Right lobe of liver (tissue), 4 donors: ENCODE measurements around the gene INVS.

Experiments
- CTCF ChIP-seq, 4 donors: fragments of 200-600 bp in 3 of 4; fragments of 450-650 bp in 1 of 4; IDR thresholded peaks; one replicate each; pipeline versions ENCODE4 v1.5.1 to v1.8.0; 2016 to 2022; ENCODE audit warnings: antibody characterized with exemption in 4 of 4, mild to moderate bottlenecking in 2 of 4
- POLR2A ChIP-seq: fragments of 450-650 bp; IDR thresholded peaks from one replicate; pipeline ENCODE4 v1.6.1; 2017; ENCODE audit warnings: antibody characterized with exemption, mild to moderate bottlenecking
- donor health status: DM: no; HTN: no; CAD: no.
- donor health status: DM: no; HTN: no; CAD: no.
- donor health status: DM: no; HTN: yes; CAD: no.

DNA sequence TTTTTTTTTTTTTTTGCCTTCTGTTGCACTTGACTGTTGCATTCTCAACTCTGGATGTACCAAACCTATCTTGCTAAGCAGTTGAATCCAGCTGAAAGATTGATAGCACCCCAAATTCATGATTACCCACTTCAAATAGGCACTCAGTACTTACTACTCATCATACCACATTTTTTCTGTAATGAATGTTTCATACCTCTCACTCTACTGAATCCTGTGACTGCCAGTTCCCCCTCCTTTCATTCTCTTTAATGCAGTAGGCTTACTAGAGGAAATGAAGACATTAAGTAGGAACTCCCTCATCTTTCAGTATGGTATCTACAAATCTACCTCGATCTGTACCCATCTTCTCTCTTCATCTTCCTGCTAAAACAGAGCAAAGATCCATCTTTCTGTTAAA lies 6.8 kb downstream of the INVS start:
- TF ChIP-seq CTCF (IDR thresholded peaks at IDR 0.05), result no peak
- no peak for TF ChIP-seq POLR2A
